GM21717 (cell line): Measurements from ENCODE around the gene TIMM22.

ENCODE experiments used
- ATAC-seq: cut with Tn5 transposase; IDR thresholded peaks from one replicate; pipeline ENCODE4 v1.9.1; 2021; ENCODE audit warnings: mild to moderate bottlenecking, moderate library complexity; ENCODE audit not compliant: unreplicated experiment

The TIMM22 gene

DNA sequence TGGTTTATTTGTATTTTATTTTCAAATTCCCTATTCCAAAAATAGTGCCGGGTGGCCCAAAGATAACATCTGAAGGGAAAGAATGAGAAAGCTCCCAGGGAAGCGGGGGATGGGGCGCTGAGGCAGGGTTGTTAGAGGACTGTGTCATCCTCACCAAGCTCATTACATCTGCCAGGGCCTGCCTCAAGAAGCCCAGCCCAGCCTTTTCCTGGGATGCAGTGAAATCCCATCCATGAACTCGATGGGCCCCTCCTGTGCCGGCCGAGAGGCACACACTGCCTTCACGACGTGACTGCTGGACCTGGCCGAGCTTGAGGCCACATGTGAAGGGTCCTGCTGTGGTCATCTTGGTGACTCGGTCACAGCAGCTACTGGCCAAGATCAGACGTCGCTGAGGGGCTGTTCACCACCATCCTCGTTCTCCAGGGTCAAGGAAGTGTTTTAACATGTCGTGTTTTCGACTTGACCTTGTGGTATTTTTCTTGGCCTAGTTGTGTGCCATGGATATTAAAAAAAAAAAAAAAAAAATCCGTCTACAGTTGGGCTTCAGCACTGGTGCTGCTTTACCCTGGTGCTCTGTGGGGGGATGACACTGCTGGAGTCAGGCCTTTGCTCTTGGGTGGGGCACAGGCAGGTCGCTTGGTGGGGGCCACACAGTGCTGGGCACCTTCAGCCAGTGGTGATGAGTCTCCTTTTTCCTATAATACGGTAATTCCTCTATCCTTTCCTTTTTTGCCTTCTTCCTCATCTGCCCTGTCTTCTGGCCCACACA lies 4.9 kb downstream of the TIMM22 start:
- no peak for ATAC-seq

DNA sequence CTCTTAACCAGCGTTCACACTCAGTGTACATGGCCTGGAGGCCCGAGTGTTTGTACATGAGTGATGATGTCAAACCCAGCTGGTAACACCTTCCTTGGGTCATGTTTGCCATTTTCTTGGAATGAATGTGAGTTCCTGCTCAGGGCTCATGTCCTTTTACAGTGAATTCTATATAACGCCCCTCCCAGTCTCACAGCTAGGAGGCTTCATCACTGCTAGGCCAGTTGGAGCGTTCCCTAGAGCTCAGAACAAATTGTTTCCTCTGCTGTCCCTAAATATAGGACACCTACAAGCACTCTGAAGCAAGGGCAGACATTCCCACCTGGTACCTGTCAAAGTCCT lies 5.5 kb downstream of the TIMM22 start:
- ATAC-seq, result no peak

GRCh38 chr17:1002771-1003555 lies 6.0 kb downstream of the TIMM22 start:
- no peak for ATAC-seq

DNA sequence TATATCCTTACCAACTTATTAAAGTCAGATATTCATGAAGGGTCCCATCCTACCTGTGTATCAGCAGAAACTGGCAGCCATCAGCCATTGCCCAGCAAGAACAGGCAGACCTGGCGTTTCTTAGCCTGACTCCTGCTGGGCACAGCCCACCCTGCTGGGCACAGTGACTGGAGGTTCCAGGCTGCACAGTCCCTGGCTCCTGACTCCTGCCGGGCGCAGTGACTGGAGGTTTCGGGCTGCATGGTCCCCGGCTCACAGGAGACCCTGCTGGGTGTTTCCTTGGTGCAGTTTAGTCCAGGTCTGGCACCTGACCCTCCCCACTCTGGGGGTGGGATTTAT lies 6.7 kb downstream of the TIMM22 start:
- no peak for ATAC-seq

DNA sequence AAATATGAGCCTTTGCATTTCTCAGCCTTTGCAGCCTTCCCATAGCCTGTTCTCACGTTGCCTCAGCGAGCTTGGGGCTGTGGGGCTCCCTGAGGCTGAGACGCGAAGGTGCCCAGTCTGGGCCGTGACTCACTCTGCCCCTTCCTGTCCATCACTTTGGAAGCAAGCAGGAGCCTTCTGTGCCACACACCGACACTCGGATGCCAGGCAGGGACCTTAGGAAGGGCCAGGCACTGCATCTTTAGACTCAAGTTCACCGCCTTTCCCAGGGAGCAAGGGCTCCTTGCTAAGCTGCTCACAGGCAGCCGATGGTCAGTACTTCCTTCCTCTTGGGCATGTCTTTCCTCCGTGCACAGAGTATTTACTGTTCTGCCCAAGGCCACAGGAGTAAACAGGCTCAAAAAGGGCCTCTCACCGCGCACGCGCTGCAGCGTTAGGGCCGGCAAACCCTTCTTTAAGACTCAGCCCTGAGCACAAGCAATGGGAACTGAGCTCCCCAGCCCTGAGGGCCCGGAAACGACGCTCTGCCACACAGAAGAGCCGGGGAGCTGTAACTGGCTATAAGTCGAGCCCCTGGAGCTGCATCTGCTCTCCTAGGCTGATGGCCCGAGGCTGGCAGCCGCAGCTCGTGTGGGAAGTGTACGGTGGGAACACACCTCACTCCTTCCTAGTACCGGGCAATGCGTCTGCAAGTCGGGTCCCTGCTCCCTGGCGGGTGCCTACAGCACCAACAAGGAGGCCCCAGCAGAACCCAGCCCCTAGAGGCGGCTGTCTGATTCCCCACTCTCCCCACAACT lies 7.2 kb downstream of the TIMM22 start:
- no peak for ATAC-seq

GRCh38 chr17:1004769-1005295 lies 7.9 kb downstream of the TIMM22 start:
- ATAC-seq, result no peak

DNA sequence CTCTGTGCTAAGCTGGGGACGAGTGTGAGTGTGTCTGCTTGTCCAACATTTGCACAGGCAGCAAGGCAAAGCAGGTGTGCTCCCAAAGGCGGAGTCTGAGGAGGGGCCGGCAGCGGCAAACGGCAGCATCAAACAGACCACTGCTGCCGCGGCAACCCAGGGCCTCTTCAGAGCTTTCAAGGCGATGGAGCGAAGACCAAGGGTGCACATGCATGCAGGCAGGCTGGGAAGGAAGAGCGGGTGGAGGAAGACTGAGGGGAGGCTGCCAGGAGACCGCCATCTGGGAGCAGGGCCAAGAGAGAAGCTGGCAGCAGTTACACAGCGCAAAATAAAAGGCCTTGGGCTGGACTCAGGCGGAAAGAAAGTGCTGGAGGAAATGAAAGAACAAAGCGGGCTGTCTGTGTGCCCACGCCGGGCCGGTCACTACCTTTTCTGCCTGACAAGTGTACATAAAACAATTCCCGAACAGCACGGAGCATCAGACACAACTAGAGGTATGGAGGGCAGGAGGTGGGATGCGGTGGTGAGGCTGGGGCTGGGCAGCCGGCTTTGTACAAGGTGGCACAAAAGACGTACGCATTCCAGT lies 8.5 kb downstream of the TIMM22 start:
- ATAC-seq, result no peak

GRCh38 chr17:1006054-1006453 lies 9.1 kb downstream of the TIMM22 start:
- no peak for ATAC-seq

DNA sequence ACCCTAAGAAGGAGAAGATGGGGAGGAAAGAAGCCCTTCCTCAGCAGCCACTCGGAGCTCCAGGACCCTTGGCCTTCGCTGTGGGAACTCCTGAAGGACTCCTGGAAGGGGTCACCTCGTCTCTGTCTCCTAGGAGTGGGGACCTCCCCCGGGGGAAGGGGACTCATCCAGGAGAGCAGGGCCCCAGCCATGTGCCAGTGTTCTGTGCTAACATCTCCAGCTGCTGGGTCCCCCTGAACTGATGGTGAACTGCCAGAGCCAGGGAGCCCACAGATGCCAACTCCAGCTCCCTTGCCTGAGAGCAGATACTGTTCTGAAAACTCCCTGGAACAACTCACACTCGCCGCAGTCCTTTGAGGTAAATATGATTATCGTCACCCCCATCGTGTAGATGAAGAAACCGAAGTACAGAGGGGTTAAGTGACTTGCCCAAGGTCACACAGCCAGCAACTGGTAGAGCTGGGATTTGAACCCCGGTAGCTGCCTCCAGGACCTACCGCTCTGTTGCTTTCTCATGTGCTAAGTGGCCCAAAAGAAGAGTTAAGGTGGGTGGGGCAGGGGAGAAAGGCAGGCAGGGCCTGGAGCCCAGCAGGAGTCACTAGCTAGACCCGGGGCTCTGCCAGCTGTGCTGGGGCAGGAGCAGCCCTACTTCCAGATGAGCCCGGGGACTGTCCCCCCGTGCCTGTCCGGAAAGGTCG lies 10.5 kb downstream of the TIMM22 start:
- no peak for ATAC-seq

- no peak for ATAC-seq
These were observed 11.3 kb downstream of the TIMM22 start for GRCh38 chr17:1008008-1008761.

GRCh38 chr17:1009229-1010085 lies 12.5 kb downstream of the TIMM22 start:
- ATAC-seq, result no peak

GRCh38 chr17:1010086-1010450 lies 13.1 kb downstream of the TIMM22 start:
- ATAC-seq, result no peak

GRCh38 chr17:1010586-1010985 lies 13.7 kb downstream of the TIMM22 start:
- ATAC-seq, result no peak

DNA sequence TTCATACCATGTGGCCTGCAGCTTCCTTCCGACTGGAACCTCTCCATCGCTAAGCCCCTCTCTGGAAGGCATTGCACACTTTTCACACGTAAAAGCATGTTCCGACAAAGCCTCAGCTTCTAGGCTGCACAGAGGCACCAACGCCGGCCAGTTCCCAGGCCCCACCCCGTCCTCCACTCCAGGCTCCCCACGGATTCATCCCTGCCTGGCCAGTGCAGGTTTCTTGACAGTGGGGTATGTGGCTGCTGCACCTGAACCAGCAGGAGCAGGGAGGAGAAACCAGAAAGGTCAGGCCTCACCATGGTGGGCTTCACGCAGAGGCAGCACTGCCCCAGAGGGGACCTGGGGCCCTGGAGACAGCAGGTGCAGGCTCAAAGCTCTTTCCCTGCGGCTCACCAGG lies 14.2 kb downstream of the TIMM22 start:
- ATAC-seq, result no peak

DNA sequence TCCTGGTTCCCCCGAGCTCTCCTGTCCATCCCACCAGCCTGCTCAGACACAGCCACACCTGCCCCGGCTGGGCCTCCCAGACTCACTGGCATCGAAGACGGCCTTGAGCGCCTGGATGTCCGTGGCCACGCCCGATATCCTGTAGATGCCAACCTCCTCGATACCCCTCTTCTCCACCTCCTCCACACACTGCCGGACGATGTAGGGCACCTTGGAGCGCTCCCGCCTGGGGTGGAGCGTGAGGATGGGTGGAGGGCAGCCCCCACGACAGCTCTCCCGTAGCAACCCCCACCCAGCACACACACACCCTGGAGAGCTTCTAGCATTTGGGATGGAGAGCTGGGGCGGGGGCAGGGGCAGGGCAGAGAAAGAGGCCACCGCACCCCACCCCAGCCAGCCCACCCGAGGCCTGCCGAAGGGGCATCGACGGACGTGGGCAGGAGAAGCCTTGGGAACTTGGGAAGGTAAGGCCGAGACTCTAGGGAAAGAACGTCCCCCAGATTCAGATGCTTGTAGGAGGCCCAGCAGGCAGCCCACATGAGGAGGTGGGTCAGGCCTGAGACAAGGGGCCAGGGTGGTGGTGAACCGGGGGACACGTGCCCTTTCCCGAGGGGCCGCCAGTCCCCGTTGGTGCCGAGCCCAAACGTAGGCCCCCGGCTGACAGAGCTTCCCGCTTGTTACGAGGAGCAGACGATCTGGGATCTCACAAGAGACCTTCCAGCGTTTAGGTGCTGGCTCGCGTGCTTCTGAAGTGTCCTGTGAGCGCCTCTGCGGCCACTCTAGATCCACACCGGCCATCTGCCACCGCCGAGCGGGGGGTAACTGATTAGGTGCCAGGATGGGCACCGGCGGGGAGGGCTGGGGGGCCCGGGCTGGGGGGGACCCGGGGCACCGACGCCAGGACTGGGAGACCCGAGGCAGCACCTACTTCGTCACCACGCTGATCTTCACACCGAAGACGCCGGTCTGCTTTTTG lies 15.1 kb downstream of the TIMM22 start:
- no peak for ATAC-seq

DNA sequence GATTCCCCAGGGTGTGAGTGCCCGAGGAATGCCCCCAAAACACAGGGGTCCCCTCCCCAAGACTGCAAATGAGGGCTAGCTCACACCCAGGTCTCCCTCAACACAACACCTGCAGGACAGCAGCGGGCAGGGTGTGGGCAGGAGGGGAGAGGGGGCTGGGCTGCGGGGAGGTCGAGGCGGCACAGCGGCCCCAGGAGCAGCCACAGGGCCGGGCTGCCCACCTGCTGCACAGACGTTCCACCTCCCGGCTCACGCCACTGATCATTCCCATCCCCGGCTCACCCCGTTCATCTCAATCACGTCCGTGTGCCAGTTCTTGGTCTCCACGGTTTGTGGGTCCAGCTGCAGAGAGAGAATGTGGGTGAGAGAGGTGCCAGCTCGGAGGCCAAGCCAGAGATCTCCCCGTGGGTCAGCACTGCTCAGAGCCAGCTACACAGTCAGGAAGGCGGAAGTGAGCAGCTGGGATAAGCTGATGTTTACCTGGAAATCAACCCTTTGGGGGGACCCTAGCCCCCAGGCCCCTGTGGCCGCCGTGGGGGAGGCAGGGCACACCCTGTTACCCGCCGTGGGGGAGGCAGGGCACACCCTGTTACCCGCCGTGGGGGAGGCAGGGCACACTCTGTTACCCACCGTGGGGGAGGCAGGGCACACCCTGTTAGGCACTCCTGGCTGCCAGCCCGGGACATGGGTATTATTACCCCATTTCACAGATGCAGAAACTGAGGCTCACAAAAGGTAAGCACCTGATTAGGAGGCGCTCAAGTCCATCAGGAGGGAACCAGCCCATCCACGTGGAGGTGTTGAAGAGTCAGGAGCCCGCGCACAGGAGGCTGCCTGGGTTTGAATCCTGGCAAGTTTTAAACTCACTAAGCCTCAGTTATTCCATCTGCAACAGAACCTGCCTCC lies 16.1 kb downstream of the TIMM22 start:
- ATAC-seq, result no peak

- no peak for ATAC-seq
These were observed 16.8 kb downstream of the TIMM22 start for GRCh38 chr17:1013729-1014090.
